Activated CD4-positive, CD25-positive, alpha-beta regulatory T cell treated with anti-CD3 and anti-CD28 coated beads, Interleukin-2, amount 50 U/mL, for 72 hours (primary cell): Measurements from ENCODE around the gene HERPUD1.
"Not testable (repeated sequence)": the region's sequence is repeated elsewhere in the genome, so short reads cannot be mapped to it uniquely, and the experiment has no call there.

Experiments
- DNase-seq: peaks from one replicate; pipeline ENCODE4 v3.0.0; 2021

The HERPUD1 gene

DNA sequence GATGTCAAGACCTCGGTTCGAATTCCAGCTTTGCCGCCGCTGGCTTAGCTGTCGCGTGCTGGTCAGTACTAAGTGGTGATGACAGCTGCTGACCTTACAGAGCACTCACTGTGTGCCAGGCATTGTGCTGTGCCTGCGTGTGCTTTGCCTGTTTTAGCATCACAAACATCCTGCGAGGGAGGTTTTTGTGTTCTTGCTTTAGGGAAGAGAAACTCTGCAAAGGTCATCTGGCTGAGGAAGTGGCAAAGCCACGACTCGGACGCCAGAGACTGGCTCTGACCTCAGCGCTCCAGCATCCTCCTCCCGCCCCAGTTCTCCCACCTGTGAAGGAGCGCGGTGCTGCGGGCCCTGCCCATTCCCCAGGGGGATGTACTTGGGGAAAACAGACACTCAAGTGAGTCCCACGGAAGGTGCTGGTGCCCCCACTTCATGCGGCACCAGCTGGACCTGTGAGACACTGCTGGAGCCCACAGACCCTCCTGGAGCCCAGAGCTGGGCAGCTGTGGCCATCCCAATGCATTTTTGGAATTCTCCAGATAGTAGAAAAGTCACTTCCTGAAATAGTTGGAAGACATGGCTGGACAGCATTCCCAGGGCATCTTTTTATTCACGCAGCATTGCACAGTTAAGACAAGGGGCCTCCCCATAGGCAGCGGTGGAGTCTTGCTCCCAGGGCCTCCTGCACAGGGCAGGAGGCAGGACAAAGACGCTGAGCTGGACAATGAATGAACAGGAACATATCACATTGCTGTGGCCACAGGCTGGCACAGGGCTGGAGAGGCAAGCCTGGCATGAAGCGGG lies 20.0 kb upstream of the HERPUD1 start:
- no peak for DNase-seq

DNA sequence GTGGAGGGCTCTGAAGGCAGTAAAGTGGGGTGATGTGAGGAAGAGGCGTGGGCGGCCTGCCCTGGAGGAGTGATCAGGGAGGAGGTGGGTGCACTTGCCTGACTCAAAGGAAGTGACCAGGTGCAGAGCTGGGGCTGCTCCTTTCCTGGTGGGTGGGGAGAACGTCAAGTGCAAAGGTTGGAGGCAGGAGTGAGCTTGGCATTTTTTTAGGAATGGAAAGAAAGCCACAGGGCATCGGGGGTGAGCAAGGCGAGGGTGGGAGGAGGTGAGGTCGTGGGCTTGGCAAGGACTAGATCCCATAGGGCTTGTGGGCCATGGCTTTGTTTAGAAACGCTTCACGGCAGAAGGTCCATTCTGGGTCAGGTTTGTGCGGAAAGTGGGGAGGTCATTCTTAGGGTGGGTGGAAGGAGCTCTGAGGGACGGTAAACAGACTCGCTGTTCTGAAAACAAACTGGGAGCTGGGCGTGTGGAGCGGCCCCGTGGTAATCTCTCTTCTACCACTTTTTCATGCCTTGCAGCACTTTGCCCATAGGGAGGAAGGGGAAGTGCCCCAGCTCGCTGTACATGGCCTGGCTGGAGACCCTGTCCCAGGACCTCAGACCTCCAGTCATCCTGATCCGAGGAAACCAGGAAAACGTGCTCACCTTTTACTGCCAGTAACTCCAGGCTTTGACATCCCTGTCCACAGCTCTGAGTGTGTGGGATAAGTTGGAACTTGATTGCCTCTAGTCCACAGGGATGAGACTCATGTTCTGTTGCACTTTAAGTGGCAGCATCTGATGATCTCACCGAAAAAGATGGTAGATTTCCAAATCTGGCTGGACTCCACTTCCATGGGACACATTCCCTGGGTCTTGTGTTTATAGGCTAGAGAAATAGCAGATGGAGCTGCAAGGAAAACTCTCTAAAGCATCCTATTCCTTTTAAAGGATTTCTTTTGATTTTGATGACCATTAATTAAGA lies 18.9 kb upstream of the HERPUD1 start:
- DNase-seq, result no peak

DNA sequence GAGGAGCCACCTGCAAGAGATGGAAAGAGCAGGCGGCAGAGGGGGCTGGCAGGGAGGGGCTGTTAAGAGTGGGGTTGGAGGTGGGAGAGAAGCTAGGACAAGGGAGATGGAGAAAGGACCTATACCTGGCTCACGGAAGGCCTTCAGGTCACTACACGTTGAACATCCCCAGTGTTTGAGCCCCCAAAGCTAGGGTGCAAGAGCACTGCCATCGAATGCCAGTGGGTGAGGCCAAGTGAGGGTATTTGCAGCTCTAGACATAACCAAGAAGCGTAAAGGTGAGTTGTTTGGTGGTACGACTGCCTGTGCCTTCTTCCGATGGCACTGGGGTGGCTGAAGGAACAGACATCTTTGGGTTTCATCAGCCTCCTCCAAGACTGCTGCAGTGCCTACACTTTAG lies 17.0 kb upstream of the HERPUD1 start:
- no peak for DNase-seq

DNA sequence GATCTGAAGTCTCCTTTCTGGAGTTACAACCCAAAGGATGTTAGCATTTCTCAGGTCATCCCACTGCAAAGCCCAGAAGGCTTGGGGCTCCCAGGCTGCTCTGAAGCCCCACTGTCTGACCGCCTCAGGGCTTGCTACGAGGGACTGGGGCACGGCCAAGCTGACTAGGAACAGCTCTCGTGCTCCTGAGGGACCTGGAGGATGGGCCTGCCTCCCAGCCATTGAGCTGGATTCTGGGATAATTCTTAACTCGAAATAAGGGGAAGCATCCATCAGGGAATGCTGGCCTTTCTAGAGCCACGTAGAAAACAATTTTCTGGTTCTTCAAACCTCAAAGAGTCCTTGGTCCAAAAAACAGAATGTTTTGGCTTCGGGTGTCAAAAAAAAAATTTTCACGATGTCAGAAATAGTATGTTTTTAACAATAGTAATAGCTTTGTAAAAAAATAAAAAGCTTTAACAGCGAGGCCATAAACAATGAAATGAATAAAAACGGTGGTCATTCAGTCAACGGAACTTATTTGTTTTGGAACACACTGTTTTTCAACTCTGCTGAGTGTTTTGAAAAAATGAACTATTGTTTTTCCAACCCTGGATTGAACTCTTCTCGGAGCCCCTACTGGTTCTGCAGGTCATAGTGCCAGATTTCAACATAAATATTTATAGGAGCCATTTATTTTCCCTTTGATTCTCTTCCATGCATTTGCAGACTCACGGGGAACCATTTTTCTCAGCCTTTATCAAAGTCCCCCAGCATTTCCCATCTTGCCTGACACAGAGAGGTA lies 16.4 kb upstream of the HERPUD1 start:
- no peak for DNase-seq

DNA sequence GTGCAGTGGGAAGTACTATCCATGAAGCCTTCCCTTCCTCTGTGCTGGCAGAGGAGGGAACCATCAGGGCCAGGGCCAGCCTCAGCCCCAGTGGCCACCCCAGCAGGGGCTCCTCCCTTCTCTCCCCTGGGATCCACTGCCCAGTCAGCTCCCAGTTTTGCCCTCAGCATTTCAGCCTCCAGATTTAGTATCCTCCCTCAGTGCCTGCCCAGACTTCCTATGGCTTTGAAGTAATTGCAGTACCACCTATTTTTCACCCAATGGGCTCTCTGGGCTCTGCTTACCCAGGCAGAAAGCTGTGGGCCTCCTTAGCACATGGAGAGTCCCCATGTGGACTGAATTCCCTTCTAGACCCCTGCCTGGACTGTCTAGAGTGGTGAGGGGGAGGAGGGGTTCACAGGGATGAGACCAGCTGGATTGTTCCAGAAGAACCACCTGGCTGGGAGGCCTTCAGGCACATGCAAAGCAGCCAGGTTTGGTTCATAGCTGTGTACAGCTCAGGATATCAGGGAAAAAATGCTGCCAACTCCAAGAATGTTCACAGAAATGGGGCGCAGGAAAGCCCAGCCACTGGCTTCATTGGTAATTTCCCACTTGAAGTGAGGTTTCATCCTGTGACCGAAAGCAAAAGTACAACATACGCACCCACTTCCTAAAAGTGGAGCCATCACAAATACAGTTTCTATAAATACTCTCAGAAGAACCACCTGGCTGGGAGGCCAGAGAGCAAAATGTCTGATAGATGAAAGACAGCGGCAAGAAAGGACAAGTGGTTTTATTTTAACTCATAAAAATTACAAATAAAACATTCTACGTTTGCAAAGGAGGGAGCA lies 15.2 kb upstream of the HERPUD1 start:
- no peak for DNase-seq

DNA sequence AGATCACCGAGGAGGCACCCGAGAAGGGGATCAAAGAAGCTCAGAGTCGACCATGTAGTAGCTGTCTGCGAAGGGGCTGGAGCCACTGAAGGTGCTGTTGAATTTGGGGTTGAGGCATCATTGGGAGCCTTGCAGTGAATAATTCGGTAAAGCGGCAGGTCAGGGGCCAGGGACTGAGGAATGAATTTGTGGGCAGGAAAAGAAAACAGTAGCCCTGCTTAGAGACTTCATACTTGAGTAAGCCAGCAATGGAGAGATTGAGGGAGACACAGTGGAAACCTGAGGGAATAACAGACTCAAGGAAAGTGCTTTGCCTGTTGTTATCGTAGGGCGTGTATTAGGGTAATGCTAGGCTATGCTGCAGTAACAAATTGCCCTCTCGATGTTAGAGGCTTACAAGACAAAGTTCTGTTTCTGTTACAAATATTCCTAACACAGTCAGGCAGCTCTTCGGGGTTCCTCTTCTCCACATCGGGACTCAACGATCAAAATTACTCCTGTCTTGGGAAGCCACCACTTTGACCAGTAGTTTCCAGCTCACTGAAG lies 13.4 kb upstream of the HERPUD1 start:
- no peak for DNase-seq

DNA sequence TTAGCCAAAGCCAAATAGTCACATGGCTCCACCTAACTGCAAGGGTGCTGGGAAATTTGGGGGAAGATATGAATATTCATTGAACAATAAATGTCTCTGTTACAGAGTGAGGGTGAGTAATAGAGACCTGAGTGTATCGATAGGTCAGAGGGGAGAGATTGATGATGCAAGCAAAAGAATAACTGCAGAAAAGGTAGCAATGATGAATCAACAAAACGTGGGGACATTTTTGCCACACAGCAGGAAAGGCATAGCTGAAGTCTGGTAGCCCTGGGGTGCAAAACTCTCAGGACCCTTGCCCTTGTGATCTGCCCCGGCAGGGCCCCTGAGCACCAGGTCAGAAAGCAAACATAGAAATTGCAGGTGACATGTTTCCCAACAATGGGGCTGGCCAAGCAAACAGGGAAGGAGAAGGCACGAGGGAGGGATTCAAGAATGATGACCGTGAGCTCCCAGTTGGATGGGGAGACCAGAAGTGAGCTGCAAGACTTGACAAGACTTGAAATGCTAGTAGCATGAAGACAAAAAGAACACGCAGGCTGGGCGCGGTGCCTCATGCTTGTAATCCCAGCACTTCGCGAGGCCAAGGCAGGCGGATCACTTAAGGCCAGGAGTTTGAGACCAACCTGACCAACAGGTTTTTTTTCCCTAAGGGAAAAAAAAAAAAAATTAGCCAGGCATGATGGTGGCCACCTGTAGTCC lies 12.7 kb upstream of the HERPUD1 start:
- no peak for DNase-seq

DNA sequence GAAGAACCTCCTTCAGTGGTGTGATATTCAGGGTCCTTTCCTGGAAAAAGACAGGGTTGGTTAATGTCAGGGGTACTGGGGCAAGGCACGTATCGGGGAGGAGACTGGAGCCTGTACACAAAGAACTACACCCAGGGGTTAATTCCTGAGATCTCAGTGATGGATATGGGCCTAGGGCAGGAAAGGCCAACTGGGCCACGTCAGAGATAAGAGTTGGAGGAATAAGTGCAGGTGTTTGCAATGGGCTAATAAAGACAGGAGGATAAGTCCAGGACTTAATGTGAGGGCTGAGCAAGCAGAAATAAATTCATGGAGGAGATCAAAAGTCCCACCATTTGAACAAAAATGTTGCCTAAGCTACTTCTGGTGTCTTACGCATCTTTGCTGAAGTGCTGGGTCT lies 10.4 kb upstream of the HERPUD1 start:
- DNase-seq, result no peak

DNA sequence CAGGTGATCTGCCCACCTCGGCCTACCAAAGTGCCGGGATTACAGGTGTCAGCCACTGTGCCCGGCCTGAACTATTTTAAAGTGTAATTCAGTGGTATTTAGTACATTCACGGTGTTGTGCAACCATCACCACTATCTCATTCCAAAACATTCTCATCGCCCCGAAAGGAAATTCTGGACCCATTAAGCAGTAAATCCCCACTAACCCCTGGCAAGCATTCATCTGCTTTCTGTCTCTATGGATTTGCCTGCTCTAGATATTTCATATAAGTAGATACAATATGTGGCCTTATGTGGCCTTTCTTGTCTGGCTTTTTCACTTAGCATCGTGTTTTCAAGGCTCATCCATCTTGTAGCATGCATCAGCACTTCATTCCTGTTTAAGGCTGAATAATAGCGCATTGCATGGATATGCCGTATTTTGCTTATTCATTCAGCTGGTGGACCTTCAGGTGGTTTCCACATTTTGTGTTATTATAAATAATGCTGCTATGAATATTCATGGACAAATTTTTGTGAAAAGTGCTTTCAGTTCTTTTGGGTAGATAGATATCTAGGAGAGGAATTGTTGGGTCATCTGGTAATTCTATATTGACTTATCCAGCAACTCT lies 8.4 kb upstream of the HERPUD1 start:
- DNase-seq, result no peak

DNA sequence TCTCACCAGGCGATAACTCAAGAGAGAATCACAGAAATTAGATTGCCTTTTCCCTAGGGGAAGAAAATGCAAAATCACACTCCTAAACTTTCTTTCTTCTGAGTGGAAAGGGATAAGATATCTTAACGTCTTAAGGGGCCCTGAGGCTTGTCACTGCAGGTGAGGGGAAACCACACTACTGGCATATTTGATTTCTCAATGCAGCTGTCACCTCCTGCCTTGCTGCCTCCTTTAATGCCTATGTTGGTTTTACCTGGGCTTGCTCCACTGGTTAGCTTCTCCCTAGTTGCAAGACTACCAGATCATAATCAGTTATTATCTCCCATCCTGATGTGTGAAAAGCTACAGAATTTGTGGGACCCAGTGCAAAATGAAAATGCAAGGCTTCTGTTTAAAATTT lies 4.5 kb upstream of the HERPUD1 start:
- no peak for DNase-seq

DNA sequence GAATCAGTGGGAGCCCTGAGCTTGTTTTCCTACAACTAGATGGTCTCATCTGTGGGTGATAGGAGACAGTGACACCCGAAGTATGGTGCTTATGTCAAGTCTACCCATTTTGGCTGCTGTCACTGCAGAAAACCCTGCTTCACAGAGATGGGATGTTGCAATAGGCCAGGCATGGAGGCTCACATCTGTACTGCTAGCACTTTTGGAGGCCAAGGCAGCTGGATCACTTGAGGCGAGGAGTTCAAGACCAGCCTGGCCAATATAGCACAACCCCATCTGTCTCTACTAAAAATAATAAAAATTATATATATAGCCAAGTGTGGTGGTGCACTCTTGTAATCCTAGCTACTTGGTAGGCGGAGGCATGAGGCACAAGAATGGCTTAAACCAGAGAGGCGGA lies 2.3 kb upstream of the HERPUD1 start:
- DNase-seq, result no peak

DNA sequence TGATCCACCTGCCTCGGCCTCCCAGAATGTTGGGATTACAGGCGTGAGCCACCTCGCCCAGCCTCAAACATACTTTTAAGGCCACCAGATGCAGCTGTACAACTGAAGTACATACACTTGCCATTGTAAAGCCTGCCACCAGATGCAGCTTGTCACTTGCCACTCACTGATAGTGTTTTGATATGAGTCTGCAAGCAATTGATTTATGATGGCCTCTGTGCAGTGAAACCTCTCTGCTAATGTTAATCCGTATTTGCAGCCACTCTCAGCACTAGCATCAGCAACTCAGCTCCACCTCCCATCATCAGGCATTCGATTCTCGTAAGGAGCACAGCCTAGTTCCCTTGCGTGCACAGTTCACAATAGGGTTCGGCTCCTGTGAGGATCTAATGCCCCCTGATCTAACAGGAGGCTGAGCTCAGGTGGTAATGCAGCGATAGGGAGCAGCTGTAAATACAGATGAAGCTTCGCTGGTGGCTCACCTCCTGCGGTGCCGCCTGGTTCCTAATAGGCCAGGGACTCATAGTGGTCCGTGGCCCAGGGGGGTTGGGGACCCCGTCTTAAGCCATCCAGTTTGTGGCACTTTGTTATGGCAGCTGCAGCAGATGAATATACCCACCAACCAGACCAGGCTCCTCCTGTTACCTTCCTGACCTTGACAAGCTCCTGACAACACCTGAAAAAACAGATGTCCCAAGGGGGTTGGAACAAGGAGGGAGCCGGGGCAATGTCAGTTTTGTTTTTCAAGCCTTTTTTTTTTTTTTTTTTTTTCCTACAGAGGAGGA lies 1.3 kb upstream of the HERPUD1 start:
- DNase-seq, result no peak

DNA sequence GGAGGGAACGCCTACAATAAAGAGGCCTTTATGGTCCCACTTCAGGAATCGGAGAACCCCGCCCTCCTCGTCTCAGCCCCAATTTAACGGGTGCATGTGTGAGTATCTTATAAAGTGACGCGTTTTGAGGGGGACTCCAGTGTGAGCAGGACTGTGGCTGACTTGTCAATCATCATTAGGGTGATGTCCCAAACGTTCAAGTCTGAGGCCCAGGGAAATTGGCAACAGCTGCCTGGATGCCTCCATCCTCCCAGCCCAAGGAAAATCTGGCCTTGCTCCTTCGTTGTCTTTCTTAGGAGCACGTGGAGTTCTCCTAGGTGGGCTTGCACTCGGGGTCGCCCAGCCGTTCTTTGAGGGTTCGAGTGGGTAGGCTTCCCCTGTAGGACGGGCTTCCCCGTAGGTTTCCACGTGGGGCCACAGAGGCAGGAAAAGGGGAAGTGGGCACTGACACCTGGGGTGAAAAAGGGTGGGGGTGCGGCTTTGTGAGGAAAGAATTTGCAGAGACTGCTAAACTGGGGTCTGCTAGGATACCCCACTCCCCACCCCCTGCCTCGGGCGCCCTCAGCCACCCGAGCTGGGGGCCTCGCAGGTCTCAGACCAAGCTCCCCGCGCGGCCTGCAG lies 561 bp upstream of the HERPUD1 start:
- no peak for DNase-seq

DNA sequence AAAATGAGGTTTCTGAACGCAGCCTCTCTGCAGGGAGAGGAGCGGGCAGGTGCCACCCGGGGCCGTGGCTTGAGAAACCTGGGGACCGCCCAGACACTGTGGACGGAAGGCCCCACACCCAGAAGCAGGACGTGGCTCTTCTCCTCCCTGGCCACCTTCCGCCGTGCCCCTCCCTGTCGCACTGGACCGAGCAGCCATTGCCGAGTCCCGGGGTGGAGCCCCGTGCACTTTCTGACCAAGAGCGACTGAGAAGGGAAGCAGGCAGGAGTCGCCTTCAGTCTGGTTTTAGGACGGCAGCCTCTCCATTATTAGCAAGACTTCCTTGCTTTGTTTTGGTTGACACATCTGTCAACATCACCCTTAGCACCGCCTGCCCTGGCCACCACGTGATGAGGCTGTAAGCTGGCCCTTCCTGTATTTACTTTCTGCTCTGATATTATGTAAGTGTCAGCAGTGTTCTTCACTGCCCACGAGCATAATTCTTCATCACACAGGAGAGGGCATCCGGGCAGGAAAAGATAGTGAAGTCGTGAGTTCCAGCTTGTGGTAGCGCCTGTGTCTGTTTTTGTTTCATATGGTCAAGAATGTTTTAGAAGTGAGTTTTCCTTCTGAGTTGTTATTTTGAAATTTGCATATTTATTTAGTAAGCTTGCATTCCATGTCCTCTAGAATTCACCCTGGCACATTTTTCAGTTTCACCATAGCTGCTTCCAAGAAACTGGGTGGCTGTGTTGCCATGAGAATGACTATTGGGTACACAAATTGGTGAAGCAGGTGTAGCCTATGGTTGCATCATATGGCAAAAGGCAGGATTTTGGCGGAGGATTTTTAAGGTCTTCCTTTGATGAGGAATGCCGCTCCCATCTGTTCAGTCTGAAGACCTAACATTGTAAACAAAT lies 1.0 kb downstream of the HERPUD1 start:
- peak; percentile 65 for DNase-seq

DNA sequence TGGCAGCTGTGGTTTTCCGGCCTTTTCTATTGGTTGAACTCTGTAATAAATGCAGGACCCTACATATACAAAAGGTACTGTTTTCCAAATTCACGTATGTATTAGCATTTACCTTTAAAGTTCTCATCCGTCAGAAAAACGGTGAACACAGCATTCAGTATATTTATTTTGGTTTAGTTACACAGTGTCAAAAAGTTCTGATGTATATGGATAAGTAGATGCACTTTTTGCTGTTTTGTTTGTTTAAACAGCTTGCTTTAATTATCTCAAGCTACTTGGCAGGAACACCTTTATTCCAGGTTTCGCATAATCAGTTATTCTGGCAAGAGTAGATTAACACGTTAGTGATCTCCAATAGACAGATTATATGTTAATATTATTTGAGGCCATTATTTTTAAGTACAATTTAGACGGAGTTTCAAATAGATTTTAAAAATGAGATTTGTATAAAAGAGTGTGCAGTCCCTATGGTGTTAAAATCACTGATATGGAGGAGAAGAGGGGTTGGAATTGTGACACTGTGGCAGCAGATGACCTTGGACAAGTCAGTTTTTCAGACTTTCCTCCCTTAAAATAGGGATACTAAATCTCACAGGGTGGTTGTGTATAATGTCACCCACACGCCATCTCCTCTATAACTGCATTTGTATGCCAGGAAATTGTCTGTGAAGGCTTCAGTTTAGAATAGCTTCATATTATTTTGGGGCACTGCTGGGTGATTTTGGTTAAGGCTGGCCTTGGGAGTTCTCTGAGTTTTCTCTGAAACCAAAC lies 2.1 kb downstream of the HERPUD1 start:
- DNase-seq, result no peak

DNA sequence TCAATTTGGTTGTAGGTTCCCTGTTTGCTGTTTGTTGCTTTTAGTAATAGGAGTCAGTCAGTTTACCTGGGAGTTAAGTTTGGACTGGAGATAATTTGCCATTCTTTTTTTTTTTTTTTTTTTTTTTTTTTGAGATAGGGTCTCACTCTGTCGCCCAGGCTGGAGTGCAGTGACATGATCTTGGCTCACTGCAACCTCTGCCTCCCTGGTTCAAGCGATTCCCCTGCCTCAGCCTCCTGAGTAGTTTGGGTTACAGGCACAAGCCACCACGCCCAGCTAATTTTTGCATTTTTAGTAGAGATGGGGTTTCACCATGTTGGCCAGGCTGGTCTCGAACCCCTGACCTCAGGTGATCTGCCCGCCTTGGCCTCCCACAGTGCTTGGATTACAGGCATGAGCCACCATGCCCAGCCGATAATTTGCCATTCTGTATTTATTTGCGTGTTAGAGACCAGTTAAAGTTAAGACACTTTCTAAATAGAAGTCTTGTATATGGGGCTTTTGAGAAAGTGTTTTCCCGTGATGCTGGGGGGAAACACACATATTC lies 2.7 kb downstream of the HERPUD1 start:
- not testable (repeated sequence) for DNase-seq

DNA sequence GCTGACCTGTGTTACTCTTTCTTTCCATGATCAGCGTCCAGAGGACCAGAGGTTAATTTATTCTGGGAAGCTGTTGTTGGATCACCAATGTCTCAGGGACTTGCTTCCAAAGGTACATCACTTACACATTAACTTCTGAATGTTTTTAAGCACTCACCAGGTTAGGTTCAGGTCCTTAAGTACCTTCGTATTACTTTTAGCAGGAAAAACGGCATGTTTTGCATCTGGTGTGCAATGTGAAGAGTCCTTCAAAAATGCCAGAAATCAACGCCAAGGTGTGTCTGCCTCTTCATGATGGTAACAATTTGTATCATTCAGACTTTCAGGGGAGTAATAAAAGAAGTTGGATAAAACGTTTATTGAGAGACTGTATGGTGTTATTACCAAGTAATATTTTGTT lies 3.3 kb downstream of the HERPUD1 start:
- no peak for DNase-seq
